ENCODE results near the gene PLXNA3.

Gene PLXNA3

DNA sequence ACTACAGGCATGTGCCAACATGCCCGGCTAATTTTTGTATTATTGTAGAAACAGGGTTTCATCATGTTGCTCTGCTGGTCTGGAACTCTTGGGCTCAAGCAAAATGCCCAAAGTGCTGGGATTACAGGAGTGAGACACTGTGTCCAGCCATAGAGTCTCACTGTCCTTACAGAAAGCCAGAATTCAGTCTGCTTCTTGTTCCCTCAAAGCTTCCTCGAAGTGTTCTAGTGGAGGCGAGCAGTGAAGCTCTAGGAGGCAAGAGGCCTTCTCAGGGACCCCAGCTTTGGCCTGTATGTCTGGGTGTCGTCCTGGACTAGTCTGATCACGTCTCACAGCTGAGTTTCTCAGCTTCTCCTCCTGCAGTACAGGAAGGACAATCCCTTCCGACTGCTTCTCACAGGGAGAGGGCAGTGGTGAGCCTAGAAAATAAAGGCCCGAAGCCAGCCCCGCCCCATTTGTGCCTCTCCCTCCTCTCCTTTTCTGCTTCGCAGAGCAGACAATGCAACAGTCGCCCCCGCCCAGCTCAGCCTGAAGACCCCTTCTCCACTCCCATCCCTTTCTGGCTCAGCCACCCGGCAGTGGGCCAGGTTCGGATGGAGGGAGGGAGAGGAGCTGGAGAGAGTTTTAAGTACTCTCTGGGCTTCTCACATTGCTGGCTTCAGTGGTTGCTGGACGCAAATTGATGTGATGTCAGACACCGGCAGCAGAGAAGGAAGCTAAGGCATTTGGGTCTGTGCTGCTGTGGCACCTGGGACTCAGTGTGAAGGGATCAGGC is 69.0 kb downstream of the PLXNA3 start:
- no peak for TF ChIP-seq EZH2 (optimal IDR thresholded peaks at IDR 0.05; ENCODE audit: low read depth, low read length)
- TF ChIP-seq CTCF (IDR thresholded peaks at IDR 0.05; ENCODE audit: low read length) = peak; percentile 42
- TF ChIP-seq EZH2phosphoT487 (IDR thresholded peaks at IDR 0.05; ENCODE audit: low read length) = no peak
- Histone ChIP-seq H3K27me3 (replicated peaks; ENCODE audit: insufficient read depth, low read length) (no peaks in the 10 kb centered on the region), H3K9me2 (replicated peaks; ENCODE audit: insufficient read depth, low read length) (no peaks in the 10 kb centered on the region), H3K27ac (ENCODE audit: low read length) (no peak overlapping the region), H3K4me1 (ENCODE audit: low read length) (no peaks in the 10 kb centered on the region), H3K4me2 (ENCODE audit: low read depth, low read length) (peak overlapping the region; percentile 57; the same call in 1 of the 2 replicates), H3K4me3 (ENCODE audit: low read length) (0 out of 2 replicates have a peak overlapping the region, but pooled peaks have one; percentile 24), H3F3A (ENCODE audit: insufficient read depth, low read length) (no peaks in the 10 kb centered on the region), H3K36me3 (replicated peaks; ENCODE audit: insufficient read depth, low read length) (no peaks in the 10 kb centered on the region), H2AFZ (ENCODE audit: low read length) (peak overlapping the region; percentile 59), H3K9me3 (replicated peaks; ENCODE audit: insufficient read depth, low read length) (no peaks in the 10 kb centered on the region), H3K9ac (ENCODE audit: low read length) (peak overlapping the region; percentile 14; the same call in 1 of the 2 replicates), H3K79me2 (ENCODE audit: low read length) (no peaks in the 10 kb centered on the region), H4K20me1 (ENCODE audit: insufficient read depth, low read length) (no peaks in the 10 kb centered on the region)
- DNase-seq = peak; percentile 61
